ENCODE results near the gene SYNPO. TPM values are rescaled to one million over a fixed set of nuclear protein-coding genes. Genes with fewer than 3 reads are reported as not detected.
A peak's percentile ranks its signal among the peaks of the same experiment; 100 is the strongest.

SYNPO gene
- total RNA-seq, 1 donor = 0.42 TPM

DNA sequence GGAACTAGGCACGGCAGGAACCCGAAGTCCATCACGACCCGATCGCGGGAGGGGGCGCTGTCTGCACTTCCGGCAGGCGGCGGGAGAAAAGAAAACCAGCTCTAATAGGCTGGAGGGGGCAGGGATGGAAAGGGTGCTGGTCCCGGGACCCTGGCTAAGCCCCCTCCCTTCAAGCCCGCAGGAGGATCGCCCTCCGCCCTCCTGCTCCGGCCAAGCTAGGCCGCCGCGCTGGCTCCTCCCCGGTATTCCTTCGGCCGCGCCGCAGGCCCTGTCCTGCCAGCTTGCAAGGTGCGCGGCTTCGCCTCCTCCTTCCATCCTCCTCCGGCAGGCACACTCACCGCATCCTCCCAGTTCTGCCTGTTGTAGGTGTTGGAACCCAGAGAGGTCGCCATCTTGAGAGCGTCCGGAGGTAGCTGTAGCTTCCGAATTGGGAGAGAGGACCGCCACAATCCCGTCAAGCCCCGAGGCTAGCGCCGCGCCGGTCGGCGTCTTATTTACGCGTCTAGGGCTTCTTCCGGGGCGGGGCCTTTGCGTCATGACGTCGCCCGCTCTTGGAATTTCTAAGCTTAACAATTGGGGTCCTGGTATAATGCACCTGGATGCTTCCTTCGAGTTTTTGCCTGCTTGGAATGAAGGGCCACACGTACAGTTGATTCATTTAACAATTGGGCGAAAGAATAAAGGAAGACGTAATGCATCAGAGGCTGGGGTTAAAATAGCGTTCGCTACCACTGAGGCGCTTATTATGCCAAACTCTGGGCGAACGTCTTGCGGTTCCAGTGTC lies 60.3 kb downstream of the SYNPO start, which contains the start of gene RBM22:
TSS of gene RBM22 (minus strand) at position 469 of the 784 bp plus-strand sequence. CDS start at position 392, 77 bp downstream.
- Histone ChIP-seq H3K4me3 (ENCODE audit: low read length) (peak within 1 kb of the TSS; percentile 94), H3K4me1 (ENCODE audit: insufficient read depth, low read length) (peaks cover 21% of the 10 kb centered on the region), H3K9me3 (ENCODE audit: low read depth, low read length) (no peaks in the 10 kb centered on the region), H3K27me3 (ENCODE audit: insufficient read depth, low read length) (no peaks in the 10 kb centered on the region)

DNA sequence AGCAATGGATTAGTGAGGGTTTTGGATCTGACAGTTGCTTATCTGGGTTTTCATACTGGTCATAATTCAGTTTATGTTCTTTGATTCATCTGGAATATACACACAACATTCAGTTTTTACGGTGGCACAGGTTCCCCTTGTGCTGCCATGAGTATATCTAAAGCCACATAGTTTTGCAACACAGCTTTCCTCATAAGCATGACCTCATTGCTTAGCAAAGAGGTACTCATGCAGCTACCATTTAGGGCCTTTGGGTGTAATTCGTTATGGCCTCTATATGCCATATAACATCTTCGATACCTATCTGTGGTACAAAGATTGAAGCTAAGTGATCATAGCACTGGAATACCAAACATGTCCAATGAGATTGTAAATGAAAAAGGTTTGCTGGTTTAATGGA lies 63.3 kb downstream of the SYNPO start:
- Histone ChIP-seq H3K27me3 (ENCODE audit: insufficient read depth, low read length) (no peaks in the 10 kb centered on the region), H3K9me3 (ENCODE audit: low read depth, low read length) (no peaks in the 10 kb centered on the region), H3K4me3 (ENCODE audit: low read length) (no peak overlapping the region), H3K4me1 (ENCODE audit: insufficient read depth, low read length) (peaks cover 19% of the 10 kb centered on the region)

DNA sequence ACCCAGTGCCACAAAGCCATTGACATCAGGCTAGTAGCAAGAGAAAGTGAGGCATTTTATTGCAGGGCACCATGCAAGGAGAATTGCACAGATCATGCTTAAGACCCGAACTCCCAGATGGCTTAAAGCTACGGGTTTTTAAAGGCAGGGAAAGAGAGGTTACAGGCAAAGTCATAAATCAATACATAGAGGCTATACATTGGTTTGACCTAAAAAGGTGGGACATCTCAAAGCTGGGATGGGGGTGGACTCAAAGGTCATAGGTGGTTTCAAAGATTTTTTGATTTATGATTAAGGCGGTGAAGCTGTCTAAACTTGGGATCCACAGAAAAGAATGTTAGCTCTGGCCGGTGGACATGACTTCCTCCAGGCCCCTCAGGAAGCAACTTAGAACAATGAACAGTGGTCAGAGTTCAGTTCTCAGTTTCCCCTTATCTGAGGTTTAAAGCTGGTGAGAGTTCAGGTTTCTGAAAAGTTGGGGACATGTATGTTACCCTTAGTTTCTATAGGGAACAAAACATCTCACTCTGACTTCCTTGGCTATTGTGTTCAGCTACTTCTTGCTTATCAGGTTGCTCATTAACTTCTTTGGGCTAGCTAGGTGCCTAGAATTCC lies 66.4 kb downstream of the SYNPO start:
- H3K4me3 ChIP-seq (ENCODE audit: low read length) = no peak overlapping the region
- no peaks in the 10 kb centered on the region for H3K9me3 ChIP-seq (ENCODE audit: low read depth, low read length)
- no peaks in the 10 kb centered on the region for H3K27me3 ChIP-seq (ENCODE audit: insufficient read depth, low read length)
- H3K4me1 ChIP-seq (ENCODE audit: insufficient read depth, low read length) = no peaks in the 10 kb centered on the region

Other genes with a start within 250 kb of the SYNPO start
- 2,135 TPM for gene CD74, start 227.8 kb upstream of the SYNPO start, total RNA-seq
- gene RPS14, start 190.9 kb upstream of the SYNPO start, total RNA-seq = 4,450 TPM
- gene NDST1, start 132.5 kb upstream of the SYNPO start, total RNA-seq = 13.0 TPM
- not detected for gene MYOZ3, start 20.6 kb downstream of the SYNPO start, total RNA-seq
- gene RBM22, start 60.4 kb downstream of the SYNPO start, total RNA-seq = 60.0 TPM
- 111 TPM for gene DCTN4, start 118.4 kb downstream of the SYNPO start, total RNA-seq
- gene SMIM3, start 138.1 kb downstream of the SYNPO start, total RNA-seq = 40.7 TPM
- gene IRGM, start 205.9 kb downstream of the SYNPO start, total RNA-seq = 2.5 TPM

Measured in mononuclear cell (primary cell).